ENCODE data around the gene SPOCD1. TPM values are rescaled to one million over a fixed set of nuclear protein-coding genes. Genes with fewer than 3 reads are reported as not detected.
A peak's percentile ranks its signal among the peaks of the same experiment; 100 is the strongest.

Gene SPOCD1
- total and polyA plus RNA-seq, 10 donors = 0.74 to 5.0 (median 3.0) TPM

- peaks cover 25 to 68% (median 58%) of the 10 kb centered on the region in 6 donors for H3K4me1 ChIP-seq
- H3K4me3 ChIP-seq = no peak overlapping the region
- DNase-seq = no peak
- H3K9me3 ChIP-seq = no peaks in the 10 kb centered on the region
- intact Hi-C loops (cut with DNase I; ENCODE audit: low total_unique reads) = no loop called here
- H3K27me3 ChIP-seq (replicated peaks in 1 of 7) = peaks cover 0 to 56% (median 22%) of the 10 kb centered on the region in 7 donors
- H3K36me3 ChIP-seq = no peaks in the 10 kb centered on the region
- H3K27ac ChIP-seq = no peak overlapping the region
- TF ChIP-seq POLR2A (IDR thresholded peaks at IDR 0.05) (no peak), CTCF (IDR thresholded peaks at IDR 0.05 in 8 of 11, conservative IDR thresholded peaks at IDR 0.05 in 3 of 11) (peak in 5 of 11 experiments; percentile 16 to 40 (median 23)), POLR2AphosphoS5 (IDR thresholded peaks at IDR 0.05) (no peak)
- WGBS, 5 donors = 30 to 54% (median 45%) methylated on average over 4 to 5 of the region's 5 CpGs
Observed at GRCh38 chr1:31765041-31765467, 50.8 kb downstream of the SPOCD1 start.

- TF ChIP-seq POLR2A (IDR thresholded peaks at IDR 0.05) (no peak), CTCF (IDR thresholded peaks at IDR 0.05 in 8 of 11, conservative IDR thresholded peaks at IDR 0.05 in 3 of 11) (peak in 2 of 11 experiments; percentile 11 to 12)
- DNase-seq = no peak
- WGBS, 5 donors = 4 to 13% (median 6%) methylated on average over 17 to 59 of the region's 59 CpGs
- intact Hi-C loops (cut with DNase I; ENCODE audit: low total_unique reads) = no loop called here
- Histone ChIP-seq H3K27me3 (replicated peaks in 1 of 7) (peaks cover 0 to 62% (median 22%) of the 10 kb centered on the region in 7 donors), H3K27ac (no peak within 1 kb of the TSS), H3K36me3 (no peaks in the 10 kb centered on the region), H3K4me1 (peaks cover 25 to 63% (median 53%) of the 10 kb centered on the region in 6 donors), H3K4me3 (peak within 1 kb of the TSS; percentile 34 to 72 (median 46)), H3K9me3 (no peaks in the 10 kb centered on the region)
Observed at GRCh38 chr1:31764312-31765040, 51.3 kb downstream of the SPOCD1 start, which contains the start of gene ADGRB2. ADGRB2 (minus strand) TSS chr1:31764340; CDS start chr1:31757221, 7,119 bp downstream.

GRCh38 chr1:31763671-31764311, 52.0 kb downstream of the SPOCD1 start:
- Histone ChIP-seq H3K27me3 (replicated peaks in 1 of 7) (peaks cover 0 to 67% (median 22%) of the 10 kb centered on the region in 7 donors), H3K27ac (no peak overlapping the region), H3K4me3 (peak overlapping the region; percentile 34 to 72 (median 46)), H3K4me1 (peaks cover 21 to 57% (median 48%) of the 10 kb centered on the region in 6 donors), H3K36me3 (no peaks in the 10 kb centered on the region), H3K9me3 (no peaks in the 10 kb centered on the region)
- 0 to 2% (median 0%) methylated on average over 20 to 93 of the region's 93 CpGs for WGBS, 5 donors
- intact Hi-C loops (cut with DNase I; ENCODE audit: low total_unique reads) = no loop called here
- no peak for DNase-seq
- TF ChIP-seq POLR2A (IDR thresholded peaks at IDR 0.05) (no peak), POLR2AphosphoS5 (IDR thresholded peaks at IDR 0.05) (no peak), CTCF (IDR thresholded peaks at IDR 0.05 in 8 of 11, conservative IDR thresholded peaks at IDR 0.05 in 3 of 11) (no peak)

Data from spleen (tissue), 11 donors.